Measurements from ENCODE around the gene ASCC3. TPM values are rescaled to one million over a fixed set of nuclear protein-coding genes. Genes with fewer than 3 reads are reported as not detected.

The ASCC3 gene, protein sequence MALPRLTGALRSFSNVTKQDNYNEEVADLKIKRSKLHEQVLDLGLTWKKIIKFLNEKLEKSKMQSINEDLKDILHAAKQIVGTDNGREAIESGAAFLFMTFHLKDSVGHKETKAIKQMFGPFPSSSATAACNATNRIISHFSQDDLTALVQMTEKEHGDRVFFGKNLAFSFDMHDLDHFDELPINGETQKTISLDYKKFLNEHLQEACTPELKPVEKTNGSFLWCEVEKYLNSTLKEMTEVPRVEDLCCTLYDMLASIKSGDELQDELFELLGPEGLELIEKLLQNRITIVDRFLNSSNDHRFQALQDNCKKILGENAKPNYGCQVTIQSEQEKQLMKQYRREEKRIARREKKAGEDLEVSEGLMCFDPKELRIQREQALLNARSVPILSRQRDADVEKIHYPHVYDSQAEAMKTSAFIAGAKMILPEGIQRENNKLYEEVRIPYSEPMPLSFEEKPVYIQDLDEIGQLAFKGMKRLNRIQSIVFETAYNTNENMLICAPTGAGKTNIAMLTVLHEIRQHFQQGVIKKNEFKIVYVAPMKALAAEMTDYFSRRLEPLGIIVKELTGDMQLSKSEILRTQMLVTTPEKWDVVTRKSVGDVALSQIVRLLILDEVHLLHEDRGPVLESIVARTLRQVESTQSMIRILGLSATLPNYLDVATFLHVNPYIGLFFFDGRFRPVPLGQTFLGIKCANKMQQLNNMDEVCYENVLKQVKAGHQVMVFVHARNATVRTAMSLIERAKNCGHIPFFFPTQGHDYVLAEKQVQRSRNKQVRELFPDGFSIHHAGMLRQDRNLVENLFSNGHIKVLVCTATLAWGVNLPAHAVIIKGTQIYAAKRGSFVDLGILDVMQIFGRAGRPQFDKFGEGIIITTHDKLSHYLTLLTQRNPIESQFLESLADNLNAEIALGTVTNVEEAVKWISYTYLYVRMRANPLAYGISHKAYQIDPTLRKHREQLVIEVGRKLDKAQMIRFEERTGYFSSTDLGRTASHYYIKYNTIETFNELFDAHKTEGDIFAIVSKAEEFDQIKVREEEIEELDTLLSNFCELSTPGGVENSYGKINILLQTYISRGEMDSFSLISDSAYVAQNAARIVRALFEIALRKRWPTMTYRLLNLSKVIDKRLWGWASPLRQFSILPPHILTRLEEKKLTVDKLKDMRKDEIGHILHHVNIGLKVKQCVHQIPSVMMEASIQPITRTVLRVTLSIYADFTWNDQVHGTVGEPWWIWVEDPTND (N-terminal part only)
- 16.4 to 21.5 TPM (median 18.7 TPM) in 5 replicates for total RNA-seq (2022; extraction: Qiagen RNA extraction)

GRCh38 chr6:100880853-100881706, at the start of gene ASCC3:
Gene ASCC3, minus strand, starts transcription at chr6:100881329. Its CDS starts 13,332 bp downstream, at chr6:100867997.

GRCh38 chr6:100464903-100465700, 416.0 kb downstream of the ASCC3 start, which contains the start of gene SIM1:
Gene SIM1, minus strand, starts transcription at chr6:100464921. Its CDS starts 1,453 bp downstream, at chr6:100463468.

All from A549 treated with dexamethasone at 1 μM for 4 hours (cell line).